ENCODE results near the gene C16orf96.

C16orf96 gene

DNA sequence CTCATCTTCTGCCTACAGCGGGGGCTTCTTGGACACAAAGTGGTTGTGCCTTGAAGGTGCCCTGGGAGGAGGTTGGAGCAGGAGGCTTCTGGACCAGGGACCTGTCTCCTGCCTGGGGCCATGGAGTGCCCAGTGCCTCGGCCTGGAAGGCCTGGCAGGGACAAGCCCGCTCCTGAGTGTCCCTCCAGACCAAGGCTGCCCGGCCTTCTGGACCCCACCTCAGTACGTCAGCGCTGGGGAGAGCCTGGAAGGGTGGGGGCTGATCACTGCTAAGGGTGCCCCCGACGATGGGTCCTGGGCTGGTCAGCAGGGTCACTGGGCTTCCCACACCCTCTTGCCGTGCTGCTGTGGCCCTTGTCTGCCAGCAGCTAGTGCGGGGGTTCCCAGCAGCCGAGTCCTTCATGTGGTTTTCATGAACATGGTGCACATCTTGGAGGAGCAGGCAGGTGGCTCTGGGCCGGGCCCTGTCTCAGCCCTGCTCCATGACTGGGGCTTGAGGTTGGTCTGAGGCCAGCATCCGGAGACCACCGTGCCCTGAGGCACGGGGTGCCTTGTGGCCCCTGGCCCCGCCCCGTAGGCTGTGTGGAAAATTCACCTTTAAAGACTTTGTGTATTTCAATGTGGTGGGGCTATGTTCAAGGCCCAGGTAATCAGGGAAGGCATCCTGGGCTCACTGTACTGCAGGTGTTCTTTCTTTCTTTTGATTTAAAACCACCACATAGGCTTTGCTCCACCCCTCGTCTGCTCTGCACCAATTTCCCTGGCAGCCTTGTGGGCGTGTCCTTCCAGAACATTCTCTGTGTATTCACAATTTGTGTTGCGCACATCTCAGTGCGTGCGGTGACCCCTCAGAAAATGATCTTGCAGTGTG, 90.9 kb downstream of the C16orf96 start:
- no peak for DNase-seq (ENCODE audit: low read depth in 3 of 3)

DNA sequence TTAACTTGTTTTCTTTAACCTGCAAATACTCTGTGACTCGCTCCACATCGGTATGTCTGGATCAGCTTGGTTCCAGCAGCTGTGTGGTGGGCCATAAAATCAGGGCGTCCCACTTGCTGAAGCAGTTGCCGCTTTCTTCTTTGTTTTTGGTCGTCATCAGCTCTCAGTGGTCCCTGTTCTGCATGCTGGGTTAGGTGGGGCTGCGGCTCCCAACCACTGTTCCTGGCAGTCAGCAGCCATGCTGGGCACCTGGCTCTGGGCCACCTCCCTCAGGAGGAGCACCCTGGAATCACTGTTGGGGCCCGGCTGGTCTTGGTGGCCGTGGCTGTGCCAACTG, 91.5 kb downstream of the C16orf96 start:
- no peak for DNase-seq (ENCODE audit: low read depth in 3 of 3)

DNA sequence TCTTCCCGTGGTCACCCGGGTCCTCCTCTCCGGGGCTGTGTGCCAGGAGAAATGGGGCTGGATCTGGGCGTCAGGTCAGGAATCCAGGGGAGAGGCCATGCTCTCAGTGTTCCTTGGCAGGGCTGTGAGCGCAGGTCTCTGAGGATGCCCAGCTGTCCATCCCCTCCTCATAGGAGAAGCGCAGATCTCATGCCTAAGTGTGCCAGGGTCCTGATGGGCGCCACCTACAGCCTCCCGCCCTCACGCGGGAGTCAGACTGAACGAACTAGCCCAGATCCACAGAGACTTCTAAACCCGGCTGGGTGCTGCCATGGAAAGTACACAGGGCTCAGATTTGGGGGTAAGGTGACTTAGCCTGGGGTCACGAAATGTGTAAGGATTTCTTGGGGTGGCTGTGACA, 92.8 kb downstream of the C16orf96 start:
- DNase-seq (ENCODE audit: low read depth in 3 of 3): no peak

DNA sequence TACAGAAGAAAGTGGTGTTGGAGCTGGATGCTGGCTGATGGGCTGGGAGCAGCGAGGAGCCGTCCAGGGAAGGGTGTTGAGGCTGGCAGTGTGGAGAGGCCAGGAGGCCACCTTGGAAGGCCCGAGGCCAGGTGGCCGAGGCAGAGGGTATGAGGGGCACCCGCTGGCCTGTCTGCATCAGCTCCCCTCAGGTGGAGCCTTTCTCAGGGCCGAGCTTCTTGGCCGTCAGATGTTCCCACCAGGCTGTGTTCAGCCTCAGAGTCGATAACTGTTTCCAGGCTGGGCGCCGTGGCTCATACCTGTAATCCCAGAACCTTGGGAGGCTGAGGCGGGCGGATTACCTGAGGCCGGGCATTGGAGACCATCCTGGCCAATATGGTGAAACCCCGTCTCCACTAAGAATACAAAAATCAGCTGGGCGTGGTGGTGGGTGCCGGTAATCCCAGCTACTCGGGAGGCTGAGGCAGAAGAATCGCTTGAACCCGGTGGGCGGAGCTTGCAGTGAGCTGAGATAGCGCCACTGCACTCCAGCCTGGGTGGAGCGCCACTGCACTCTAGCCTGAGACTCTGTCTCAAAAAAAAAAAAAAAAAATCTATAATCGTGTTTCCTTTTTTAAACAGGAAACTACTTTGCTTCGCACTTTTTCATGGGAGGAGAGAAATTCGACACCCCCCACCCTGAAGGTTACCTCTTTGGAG, 93.8 kb downstream of the C16orf96 start:
- DNase-seq (ENCODE audit: low read depth in 3 of 3): no peak

All from stimulated activated CD4-positive, alpha-beta T cell treated with anti-CD3 and anti-CD28 coated beads, TNF-alpha, amount 100 ng/mL, for 4 hours (primary cell).